Fibroblast of lung (primary cell): Measurements from ENCODE around the gene TULP1. TPM values are rescaled to one million over a fixed set of nuclear protein-coding genes. Genes with fewer than 3 reads are reported as not detected.

ENCODE experiments used
- DNase-seq, 2 donors: peaks; one replicate each; pipeline versions ENCODE4 v3.0.0 to v3.0.0-alpha.2; 2010; ENCODE audit warnings: low read depth in 2 of 2
- H2AFZ ChIP-seq: 2 replicates; pipeline ENCODE4 v1.5.1; 2012; ENCODE audit warnings: low read length, control low read depth, inconsistent platforms
- H3K27ac ChIP-seq: 2 replicates; pipeline ENCODE4 v1.5.1; 2011; ENCODE audit warnings: low read length, control low read depth; ENCODE audit not compliant: insufficient read depth
- H3K27me3 ChIP-seq: 2 replicates; pipeline ENCODE4 v1.5.1; 2011; ENCODE audit warnings: mild to moderate bottlenecking, low read length; ENCODE audit not compliant: control insufficient read depth, insufficient read depth
- H3K36me3 ChIP-seq: 2 replicates; pipeline ENCODE4 v1.5.1; 2011; ENCODE audit warnings: low read length; ENCODE audit not compliant: control insufficient read depth, insufficient read depth
- H3K4me1 ChIP-seq: 2 replicates; pipeline ENCODE4 v1.5.1; 2011; ENCODE audit warnings: low read length; ENCODE audit not compliant: control insufficient read depth, insufficient read depth; ENCODE audit errors: extremely low read depth
- H3K4me2 ChIP-seq: 2 replicates; pipeline ENCODE4 v1.5.1; 2011; ENCODE audit warnings: low read length, control low read depth; ENCODE audit not compliant: insufficient read depth; ENCODE audit errors: extremely low read depth
- H3K4me3 ChIP-seq, 4 experiments: fragments of 200-600 bp in 1 of 4; sonication (generic) in 1 of 4; replicated peaks in 1 of 4; 2 replicates each; pipeline ENCODE4 v1.5.1; 2011 to 2016; ENCODE audit warnings: low read length in 4 of 4, low read depth in 3 of 4, mild to moderate bottlenecking in 3 of 4, control low read depth in 2 of 4, inconsistent platforms in 1 of 4, mixed read lengths in 1 of 4; ENCODE audit not compliant: insufficient read depth in 1 of 4; ENCODE audit errors: control extremely low read depth in 1 of 4
- H3K79me2 ChIP-seq: 2 replicates; pipeline ENCODE4 v1.5.1; 2012; ENCODE audit warnings: mild to moderate bottlenecking, low read length, inconsistent platforms; ENCODE audit not compliant: control insufficient read depth, insufficient read depth
- H3K9ac ChIP-seq: 2 replicates; pipeline ENCODE4 v1.5.1; 2011; ENCODE audit warnings: mild to moderate bottlenecking, low read length, control low read depth; ENCODE audit not compliant: insufficient read depth
- H3K9me3 ChIP-seq: 2 replicates; pipeline ENCODE4 v1.5.1; 2012; ENCODE audit warnings: low read depth, low read length; ENCODE audit not compliant: control insufficient read depth, insufficient read depth
- H4K20me1 ChIP-seq: 2 replicates; pipeline ENCODE4 v1.5.1; 2011; ENCODE audit warnings: low read length; ENCODE audit not compliant: control insufficient read depth, insufficient read depth; ENCODE audit errors: extremely low read depth
- CTCF ChIP-seq, 2 donors: IDR thresholded peaks in 1 of 2; conservative IDR thresholded peaks in 1 of 2; 1 replicate in 1 of 2; 2 replicates in 1 of 2; pipeline ENCODE4 v1.5.1; 2011 to 2012; ENCODE audit warnings: low read length in 2 of 2, control low read depth in 1 of 2, inconsistent platforms in 1 of 2, low read depth in 1 of 2, mild to moderate bottlenecking in 1 of 2
- EZH2 ChIP-seq: IDR thresholded peaks from 2 replicates; pipeline ENCODE4 v1.5.1; 2012; ENCODE audit warnings: low read length, control low read depth, mild to moderate bottlenecking; ENCODE audit errors: missing control alignments
- polyA plus RNA-seq, 2 donors: library from polyadenylated mRNA; depleted of rRNA in 1 of 2; stranded (reverse) in 1 of 2; unstranded in 1 of 2; fragments of >200 nt; gene quantifications; 2 replicates each; pipeline ENCODE4 v1.2.1, GENCODE V29; 2011 to 2012; ENCODE audit warnings: missing spikeins in 1 of 2
- total RNA-seq: library from RNA; depleted of rRNA; stranded (reverse); fragments of >200 nt; gene quantifications from 2 replicates; pipeline ENCODE4 v1.2.1, GENCODE V29; 2014

The TULP1 gene
- total and polyA plus RNA-seq, 2 donors (not counting 1 experiment from before 2014, with no cell fraction given): not detected

- H3K36me3 ChIP-seq: no peaks in the 10 kb centered on the region
- H4K20me1 ChIP-seq: no peaks in the 10 kb centered on the region
- H3K9me3 ChIP-seq: no peaks in the 10 kb centered on the region
- TF ChIP-seq CTCF (conservative IDR thresholded peaks at IDR 0.05 in 1 of 2, IDR thresholded peaks at IDR 0.05 in 1 of 2; ENCODE audit: low read depth in 1 of 2, low read length in 2 of 2): no peak
- TF ChIP-seq EZH2: no peak
- H3K4me2 ChIP-seq: no peak overlapping the region
- no peak for DNase-seq
- no peak overlapping the region for H3K4me3 ChIP-seq
- H3K27ac ChIP-seq: no peak overlapping the region
- H3K27me3 ChIP-seq: peaks cover 36% of the 10 kb centered on the region
- no peak overlapping the region for H2AFZ ChIP-seq
- no peaks in the 10 kb centered on the region for H3K4me1 ChIP-seq
- no peaks in the 10 kb centered on the region for H3K79me2 ChIP-seq
- no peak overlapping the region for H3K9ac ChIP-seq
Measured at GRCh38 chr6:35508542-35508941, 4.2 kb downstream of the TULP1 start.

DNA sequence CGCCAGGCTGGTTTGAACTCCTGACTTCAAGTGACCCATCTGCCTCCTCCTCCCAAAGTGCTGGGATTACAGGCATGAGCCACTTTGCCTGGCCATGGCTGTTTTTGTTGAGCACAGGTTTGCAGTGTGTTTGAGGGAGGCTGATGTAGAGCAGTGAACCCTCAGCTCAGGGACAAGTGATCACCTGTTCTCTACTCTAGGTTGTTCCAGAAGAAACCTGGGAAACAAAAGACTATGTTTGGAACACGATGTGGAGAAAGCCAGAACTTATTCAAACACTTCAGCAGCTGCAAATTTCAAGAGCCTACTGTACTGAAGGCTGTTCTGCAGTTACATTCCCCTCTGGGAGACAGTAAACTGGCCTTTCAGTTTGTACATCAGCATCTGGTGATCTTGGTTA is 4.7 kb downstream of the TULP1 start:
- H4K20me1 ChIP-seq: no peaks in the 10 kb centered on the region
- H3K27ac ChIP-seq: no peak overlapping the region
- no peaks in the 10 kb centered on the region for H3K4me1 ChIP-seq
- peaks cover 36% of the 10 kb centered on the region for H3K27me3 ChIP-seq
- H3K9ac ChIP-seq: no peak overlapping the region
- no peaks in the 10 kb centered on the region for H3K79me2 ChIP-seq
- no peak for DNase-seq
- no peaks in the 10 kb centered on the region for H3K9me3 ChIP-seq
- H3K4me2 ChIP-seq: no peak overlapping the region
- H2AFZ ChIP-seq: no peak overlapping the region
- TF ChIP-seq EZH2 (no peak), CTCF (conservative IDR thresholded peaks at IDR 0.05 in 1 of 2, IDR thresholded peaks at IDR 0.05 in 1 of 2; ENCODE audit: low read depth in 1 of 2, low read length in 2 of 2) (no peak)
- H3K4me3 ChIP-seq: no peak overlapping the region
- H3K36me3 ChIP-seq: no peaks in the 10 kb centered on the region

- no peaks in the 10 kb centered on the region for H3K4me1 ChIP-seq
- no peak for DNase-seq
- no peaks in the 10 kb centered on the region for H4K20me1 ChIP-seq
- H3K4me3 ChIP-seq: no peak overlapping the region
- no peak overlapping the region for H3K9ac ChIP-seq
- peaks cover 36% of the 10 kb centered on the region for H3K27me3 ChIP-seq
- no peak overlapping the region for H3K27ac ChIP-seq
- TF ChIP-seq EZH2: no peak
- no peak for TF ChIP-seq CTCF (conservative IDR thresholded peaks at IDR 0.05 in 1 of 2, IDR thresholded peaks at IDR 0.05 in 1 of 2; ENCODE audit: low read depth in 1 of 2, low read length in 2 of 2)
- no peak overlapping the region for H3K4me2 ChIP-seq
- no peaks in the 10 kb centered on the region for H3K36me3 ChIP-seq
- H2AFZ ChIP-seq: no peak overlapping the region
- H3K79me2 ChIP-seq: no peaks in the 10 kb centered on the region
- no peaks in the 10 kb centered on the region for H3K9me3 ChIP-seq
Measured at GRCh38 chr6:35507221-35507620, 5.5 kb downstream of the TULP1 start.
